GM15510 (cell line): ENCODE results near the gene DNAI1.
A peak's percentile ranks its signal among the peaks of the same experiment; 100 is the strongest.

Experiments
- POLR2A ChIP-seq: IDR thresholded peaks from 3 replicates; pipeline ENCODE4 v1.6.1; 2011; ENCODE audit warnings: borderline replicate concordance; ENCODE audit not compliant: insufficient read length; ENCODE audit errors: extremely low read depth

The DNAI1 gene

GRCh38 chr9:34458013-34458958 is at the start of gene DNAI1, which contains the start of gene FAM219A:
Gene DNAI1, plus strand, starts transcription at chr9:34458805. Its CDS starts 201 bp downstream, at chr9:34459006.
Gene FAM219A, minus strand, starts transcription at chr9:34458570. Its CDS starts 307 bp downstream, at chr9:34458263.
- peak; percentile 63 for TF ChIP-seq POLR2A

GRCh38 chr9:34409154-34409553 is 49.5 kb upstream of the DNAI1 start:
- TF ChIP-seq POLR2A = no peak

- TF ChIP-seq POLR2A = no peak
These were observed 46.3 kb upstream of the DNAI1 start for GRCh38 chr9:34412336-34412735.

DNA sequence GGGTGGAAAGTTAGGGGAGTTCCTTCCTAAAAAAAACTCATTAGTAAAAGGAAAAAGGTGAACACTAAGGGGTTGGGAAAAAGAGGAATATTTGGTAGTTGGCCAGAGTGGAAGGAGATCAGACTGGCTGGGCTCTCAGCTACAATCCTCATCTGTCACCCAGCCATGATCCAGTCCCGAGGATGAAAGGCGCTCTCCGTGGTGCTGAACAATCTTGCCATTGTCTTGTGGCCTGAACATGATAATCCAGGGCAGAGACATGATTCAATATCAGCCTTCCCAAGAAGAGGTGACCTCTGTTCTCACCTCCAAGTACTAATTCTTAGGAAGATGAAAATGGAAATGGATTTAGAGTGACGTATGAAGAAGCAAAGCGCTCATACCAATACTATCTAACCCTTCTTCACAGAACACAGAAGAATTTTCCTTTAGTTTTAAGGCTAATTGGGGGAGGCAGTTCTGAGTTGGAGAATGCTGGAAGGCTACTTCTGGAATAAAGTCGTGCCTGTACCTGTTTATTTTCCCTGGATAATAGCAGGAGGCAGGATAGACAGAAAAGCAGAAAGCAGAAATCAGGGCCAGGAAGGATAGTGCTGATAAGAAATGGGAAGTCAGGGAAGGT is 45.3 kb upstream of the DNAI1 start:
- TF ChIP-seq POLR2A = no peak

DNA sequence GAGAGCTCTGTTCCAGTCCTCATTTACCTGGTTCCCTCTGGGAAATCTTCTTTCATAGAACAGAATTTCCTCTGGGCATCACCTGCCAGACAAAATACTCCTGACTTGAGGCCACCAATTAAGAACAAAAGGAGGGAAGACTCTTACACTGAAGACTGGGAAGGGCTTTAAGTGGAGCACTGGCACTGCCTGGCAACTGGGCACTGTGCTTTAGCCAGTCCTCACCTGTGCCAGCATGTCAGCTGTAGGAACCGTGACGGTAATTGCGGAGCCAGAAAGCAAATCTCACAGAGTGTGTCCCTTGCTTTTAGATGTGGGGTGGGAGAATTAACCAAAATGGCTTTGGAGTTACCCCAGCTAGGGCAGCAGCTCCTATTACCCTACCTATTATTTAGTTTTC is 40.9 kb upstream of the DNAI1 start:
- TF ChIP-seq POLR2A = no peak

- TF ChIP-seq POLR2A = no peak
These were observed 38.7 kb upstream of the DNAI1 start for GRCh38 chr9:34419716-34420504.

DNA sequence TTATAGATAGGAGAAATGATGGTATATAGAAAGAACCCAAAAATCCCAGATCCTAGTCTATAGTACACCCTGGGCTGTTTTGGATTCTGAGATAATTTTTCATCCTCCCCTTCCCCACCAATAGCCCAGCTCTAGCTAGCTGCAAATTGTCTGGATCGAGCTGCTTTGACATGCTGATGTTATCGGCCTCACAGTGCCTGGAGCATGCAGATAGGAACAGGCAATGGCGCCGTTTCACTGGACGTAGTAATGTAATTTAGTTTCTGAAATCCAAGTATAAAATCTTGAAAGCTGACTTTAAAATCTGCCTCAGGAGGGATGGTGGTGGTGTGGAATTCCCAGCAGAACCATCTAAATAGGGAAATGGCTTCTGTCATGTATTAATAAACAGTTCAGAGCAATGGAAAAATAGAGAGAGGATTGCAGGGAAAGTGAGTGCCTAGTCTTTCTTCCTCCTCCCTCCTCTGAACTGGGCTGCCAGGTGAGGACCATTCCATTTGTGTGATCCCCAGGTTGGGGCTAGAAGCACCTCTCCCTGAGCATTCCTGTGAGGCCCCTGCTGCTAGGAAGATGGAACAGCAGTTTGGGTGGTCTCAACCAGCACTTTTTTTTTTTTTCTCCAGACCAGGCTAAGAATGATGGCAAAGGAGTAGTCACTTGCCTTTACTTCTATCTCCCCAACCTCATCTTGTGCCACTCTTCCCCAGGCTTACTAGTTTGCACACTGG is 32.1 kb upstream of the DNAI1 start:
- no peak for TF ChIP-seq POLR2A

DNA sequence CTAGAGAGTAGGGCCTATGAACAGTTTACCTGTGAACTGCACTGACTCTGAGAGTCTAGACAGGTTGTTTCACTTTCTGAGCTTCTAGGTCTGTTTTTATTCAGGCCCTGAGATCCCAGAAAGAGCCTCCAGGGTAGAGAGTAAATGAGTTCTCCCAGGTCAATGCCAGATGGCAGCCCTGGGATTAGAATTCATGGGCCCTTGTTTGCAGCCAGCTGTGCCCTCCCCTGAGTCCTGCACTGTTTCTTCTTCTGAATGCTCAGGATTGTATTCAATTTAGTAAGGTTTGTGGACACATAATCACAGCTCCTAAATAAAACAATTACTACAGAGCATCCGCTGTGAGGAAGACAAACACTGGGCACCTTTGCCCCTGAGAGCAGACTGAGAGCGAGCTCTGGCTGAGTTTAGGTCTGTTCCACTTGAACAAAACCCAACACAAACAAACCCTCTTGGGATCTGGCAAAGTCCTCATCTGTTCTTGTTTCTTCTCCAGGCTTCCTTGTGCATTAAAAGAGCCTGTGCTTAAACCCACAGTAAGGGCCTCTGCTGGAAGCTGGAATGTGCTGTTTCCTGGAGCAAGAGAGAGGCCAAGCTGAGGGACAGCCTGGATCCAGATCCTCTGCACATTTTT is 30.2 kb upstream of the DNAI1 start:
- TF ChIP-seq POLR2A = no peak

DNA sequence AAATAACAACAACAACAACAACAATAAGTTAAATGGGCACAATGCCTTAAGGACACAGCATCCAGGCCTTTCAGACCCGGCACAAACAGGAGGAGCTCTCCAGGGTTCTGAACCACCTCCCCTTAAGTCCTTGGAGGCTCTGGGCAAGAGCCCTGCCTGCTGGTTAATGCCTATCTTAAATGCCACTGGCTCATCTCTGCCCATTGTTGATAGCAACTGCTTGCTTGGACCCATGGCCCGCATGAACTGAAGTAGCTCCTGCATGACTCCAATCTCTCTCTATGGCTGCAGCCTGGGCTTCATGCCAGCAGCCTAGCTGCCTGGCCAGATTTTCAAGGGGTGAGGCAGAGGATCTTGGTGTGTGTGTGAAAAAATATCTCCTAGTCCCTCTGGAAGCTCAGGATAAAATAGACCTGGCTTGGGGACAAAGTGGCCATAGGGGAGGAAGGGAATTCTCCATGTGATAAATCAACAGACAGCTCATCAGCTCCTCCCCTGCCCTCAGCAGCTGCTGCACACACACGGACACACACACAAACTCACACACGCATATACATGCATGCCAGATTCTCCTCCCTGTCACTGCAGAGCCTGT is 27.7 kb upstream of the DNAI1 start:
- no peak for TF ChIP-seq POLR2A

DNA sequence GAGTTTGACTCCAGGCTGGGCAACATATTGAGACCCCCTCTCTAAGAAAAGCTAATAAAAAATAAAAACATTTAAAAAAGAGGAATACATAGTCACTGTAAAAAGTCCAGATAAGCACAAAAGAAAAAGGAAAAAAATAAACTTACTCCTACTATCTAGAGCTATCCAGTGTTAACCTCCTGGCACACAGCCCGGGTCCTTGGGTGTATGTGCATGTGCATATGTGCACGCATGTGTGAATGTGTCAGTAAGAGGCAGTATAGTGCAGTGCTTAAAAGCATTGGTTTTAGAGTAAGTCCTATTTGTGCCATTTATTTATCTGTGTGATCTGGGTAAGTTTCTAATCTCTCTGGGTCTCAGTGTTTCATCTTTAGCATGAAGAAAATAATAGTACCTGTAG is 26.9 kb upstream of the DNAI1 start:
- no peak for TF ChIP-seq POLR2A

DNA sequence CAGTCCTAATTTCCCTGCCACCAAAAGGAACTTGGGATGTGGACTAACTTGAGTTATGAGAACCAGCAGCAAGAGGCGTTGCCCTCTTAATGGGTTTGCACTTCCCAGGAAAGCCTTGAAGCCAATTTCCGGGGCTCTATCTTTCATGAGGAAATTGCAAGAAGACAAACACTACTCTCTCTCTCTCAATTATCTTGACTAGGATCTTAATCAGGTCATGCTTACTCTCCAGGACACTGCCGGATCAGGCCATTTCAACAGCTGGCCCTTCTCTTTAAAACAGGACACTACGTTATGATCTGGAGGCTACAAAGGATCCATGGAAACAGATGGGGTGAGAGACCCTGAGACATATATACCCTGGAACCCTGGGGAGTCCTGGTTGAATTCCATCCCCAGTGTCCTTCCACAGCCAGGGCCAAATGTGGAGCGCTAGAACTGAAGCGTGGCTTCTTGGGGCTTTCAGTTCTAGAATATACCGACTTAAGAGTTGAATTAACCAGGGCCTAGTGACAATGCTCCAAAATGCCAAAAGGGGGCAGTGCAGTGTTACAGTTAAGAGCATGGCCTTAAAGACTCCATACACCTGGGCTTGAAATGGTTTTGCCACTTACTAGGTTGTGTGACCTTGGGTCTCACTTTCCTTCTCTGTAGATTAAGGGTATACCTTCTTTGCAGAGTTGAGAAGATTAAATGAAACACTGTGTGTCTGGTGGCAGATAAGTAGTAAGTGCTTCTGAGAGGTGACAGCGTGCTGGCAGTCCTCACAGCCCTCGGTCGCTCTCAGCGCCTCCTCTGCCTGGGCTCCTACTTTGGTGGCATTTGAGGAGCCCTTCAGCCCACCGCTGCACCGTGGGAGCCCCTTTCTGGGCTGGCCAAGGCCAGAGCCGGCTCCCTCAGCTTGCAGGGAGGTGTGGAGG is 21.3 kb upstream of the DNAI1 start:
- TF ChIP-seq POLR2A = no peak

DNA sequence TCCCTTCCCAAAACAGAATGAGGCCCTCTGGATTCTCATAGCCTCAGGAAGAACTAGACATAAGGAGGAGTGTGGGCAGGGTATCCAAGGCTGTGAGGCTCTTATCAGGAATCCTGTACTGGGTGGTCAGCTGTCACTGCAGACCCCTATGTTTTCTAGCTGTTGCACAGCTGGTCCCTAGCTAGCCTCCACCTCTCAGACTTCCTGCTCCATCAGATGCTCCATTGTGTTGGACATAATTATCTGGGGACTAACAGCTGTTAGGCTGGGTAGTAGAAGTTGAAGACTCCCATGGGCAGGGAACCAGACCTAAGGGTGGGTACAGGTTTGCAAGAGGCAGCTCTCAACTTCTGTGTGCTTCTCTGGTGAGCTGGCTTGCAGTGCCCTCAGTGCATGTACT is 18.6 kb upstream of the DNAI1 start:
- TF ChIP-seq POLR2A = no peak
